ENCODE results near the gene OTOF.

Gene OTOF

DNA sequence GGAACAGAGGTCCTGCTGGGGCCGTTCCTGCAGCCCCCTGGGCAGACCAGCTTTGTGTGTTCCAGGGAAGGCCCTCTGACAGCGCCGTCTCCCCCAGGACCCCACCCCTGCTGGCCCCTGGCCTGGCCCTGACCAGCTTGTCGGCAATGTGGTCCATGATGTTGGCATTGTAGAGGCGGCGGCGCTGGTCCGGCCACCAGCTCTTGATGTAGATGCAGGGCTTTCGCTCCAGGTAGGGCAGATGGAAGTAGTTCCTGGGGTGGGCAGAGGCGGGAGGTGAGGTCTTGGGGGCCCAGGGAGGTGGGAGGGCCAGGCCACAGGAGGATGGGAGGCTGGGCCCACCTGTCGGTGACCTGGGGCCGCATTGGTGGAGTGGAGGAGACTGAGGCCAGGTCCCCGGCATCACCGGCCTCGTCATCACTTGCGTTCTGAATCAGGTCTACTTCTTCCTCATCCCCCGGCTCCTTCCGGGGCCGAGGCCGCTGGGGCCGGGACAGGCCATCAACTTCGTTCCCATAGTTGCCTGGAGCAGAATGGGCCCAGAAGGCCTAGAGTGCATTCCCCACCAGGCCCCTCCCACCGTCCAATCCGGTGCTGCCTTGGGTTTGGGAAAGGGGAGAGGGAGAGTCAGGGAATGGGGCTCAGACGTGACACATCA is 1.3 kb upstream of the OTOF start:
- no peak for DNase-seq (ENCODE audit: low read depth)
- TF ChIP-seq, protein P1, sequence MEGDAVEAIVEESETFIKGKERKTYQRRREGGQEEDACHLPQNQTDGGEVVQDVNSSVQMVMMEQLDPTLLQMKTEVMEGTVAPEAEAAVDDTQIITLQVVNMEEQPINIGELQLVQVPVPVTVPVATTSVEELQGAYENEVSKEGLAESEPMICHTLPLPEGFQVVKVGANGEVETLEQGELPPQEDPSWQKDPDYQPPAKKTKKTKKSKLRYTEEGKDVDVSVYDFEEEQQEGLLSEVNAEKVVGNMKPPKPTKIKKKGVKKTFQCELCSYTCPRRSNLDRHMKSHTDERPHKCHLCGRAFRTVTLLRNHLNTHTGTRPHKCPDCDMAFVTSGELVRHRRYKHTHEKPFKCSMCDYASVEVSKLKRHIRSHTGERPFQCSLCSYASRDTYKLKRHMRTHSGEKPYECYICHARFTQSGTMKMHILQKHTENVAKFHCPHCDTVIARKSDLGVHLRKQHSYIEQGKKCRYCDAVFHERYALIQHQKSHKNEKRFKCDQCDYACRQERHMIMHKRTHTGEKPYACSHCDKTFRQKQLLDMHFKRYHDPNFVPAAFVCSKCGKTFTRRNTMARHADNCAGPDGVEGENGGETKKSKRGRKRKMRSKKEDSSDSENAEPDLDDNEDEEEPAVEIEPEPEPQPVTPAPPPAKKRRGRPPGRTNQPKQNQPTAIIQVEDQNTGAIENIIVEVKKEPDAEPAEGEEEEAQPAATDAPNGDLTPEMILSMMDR (conservative IDR thresholded peaks at IDR 0.05; ENCODE audit: control insufficient read depth, insufficient read depth, low read depth, low read length): no peak
- no peak overlapping the region for H3K4me3 ChIP-seq (ENCODE audit: control insufficient read depth, low read depth, low read length)

DNA sequence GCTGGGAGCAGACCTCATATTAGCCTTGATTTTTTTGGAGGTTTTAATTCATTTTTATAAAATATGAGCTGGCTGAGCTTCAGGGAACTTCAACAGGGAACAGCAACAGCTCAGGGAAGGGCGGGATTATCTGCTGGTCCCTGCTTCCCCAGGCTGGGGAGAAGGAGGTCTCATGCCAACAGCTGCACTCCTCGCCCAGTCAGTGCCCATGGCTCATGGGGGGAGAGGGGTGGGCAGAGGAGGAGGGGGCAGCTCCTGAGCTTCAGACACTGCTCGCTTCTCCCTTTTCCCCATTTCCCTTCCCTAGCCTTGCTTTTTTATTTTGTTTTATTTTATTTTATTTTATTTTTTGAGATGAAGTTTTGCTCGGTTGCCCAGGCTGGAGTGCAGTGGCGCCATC is 442 bp upstream of the OTOF start:
- H3K4me3 ChIP-seq (ENCODE audit: control insufficient read depth, low read depth, low read length): no peak overlapping the region
- TF ChIP-seq, protein P1 (conservative IDR thresholded peaks at IDR 0.05; ENCODE audit: control insufficient read depth, insufficient read depth, low read depth, low read length): no peak
- no peak for DNase-seq (ENCODE audit: low read depth)

DNA sequence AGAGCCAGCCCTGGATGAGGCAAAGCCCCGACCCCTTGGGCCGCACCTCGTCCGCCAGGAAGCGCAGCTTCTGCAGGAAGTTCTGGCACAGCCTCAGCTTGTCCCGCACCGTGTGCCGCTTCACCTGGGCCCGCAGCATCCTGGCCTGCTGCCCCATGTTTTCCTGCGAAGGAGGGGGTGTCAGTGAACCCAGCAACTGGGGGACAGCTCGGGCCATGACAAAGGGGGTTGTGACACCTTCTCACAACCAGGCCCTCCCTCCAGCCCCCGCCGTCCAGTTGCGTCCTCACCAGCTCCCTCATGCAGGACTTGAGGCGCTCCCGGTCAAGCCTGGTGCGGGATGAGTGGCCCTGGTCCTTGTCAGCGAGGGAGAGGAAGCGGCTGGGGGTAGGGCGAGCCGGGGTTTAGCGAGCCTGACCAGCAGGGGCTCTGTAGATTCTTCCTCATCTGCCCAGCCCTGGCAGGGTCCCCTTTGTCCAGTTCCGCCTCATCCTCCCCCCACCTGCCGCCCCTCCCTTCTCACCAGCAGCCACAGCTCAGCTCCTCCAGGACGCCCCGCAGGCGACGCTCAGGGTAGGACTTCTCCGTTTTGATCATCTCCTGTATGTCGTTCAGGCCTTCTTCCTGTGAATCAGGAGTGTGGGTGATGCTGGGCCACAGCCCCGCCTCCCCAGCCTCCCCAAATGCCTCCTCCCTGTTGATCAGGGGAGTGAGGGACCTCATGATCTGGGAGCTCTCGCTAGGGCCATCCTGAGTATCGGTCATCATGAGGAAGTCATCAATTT is 606 bp downstream of the OTOF start:
- no peak overlapping the region for H3K4me3 ChIP-seq (ENCODE audit: control insufficient read depth, low read depth, low read length)
- TF ChIP-seq, protein P1 (conservative IDR thresholded peaks at IDR 0.05; ENCODE audit: control insufficient read depth, insufficient read depth, low read depth, low read length): no peak
- no peak for DNase-seq (ENCODE audit: low read depth)

DNA sequence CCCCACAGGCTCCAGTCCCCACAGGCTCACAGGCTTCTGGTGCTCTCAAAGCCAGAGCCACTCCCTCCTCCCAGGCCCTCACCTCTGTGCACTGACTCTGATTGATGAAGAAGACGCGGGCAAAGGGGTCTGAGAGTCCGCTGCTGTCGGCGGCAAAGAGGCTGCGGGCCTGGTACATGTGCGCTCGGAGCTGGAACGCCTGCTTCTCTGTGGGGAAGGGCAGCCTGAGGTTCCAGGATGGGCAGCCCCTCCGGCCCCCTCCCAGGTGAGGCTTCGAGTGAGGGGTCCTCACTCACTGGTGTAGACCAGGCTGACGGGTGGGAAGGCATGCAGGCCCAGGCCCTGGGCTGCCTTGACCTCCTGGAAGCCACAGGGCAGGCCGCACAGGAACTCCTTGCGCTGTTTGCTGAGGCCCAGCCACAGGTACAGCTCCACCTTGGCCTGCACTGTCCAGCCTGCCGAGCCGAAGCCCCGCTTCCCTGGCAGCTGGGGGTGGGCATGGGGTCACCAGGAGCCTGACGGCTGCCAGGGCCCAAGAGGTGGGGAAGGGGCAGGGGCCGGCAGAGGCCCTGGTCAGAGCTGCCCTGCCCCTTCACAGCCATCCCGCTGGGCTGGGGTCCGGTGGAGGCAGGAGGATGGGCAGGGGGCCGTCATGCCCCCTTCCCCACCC is 2.0 kb downstream of the OTOF start:
- H3K4me3 ChIP-seq (ENCODE audit: control insufficient read depth, low read depth, low read length): no peak overlapping the region
- DNase-seq (ENCODE audit: low read depth): no peak
- TF ChIP-seq, protein P1 (conservative IDR thresholded peaks at IDR 0.05; ENCODE audit: control insufficient read depth, insufficient read depth, low read depth, low read length): no peak

DNA sequence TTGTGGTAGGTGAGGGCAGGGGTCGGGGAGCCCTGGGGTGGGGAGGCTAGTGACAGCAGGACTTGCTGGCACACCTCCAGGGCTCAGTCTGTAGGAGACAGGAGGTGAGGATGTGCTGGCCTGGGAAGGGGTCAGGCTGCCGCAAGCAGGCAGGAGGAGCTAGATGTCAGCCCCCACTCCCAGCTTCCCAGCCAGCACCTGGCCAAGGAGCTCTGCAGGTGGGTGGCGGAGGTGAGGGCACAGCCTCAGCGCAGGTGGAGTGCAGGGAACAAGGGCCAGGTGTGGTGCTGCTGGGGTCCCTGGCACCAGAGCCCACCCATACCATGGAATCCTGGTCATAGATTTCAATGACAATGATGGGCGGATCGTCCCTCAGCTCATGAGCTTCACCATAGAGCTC is 2.9 kb downstream of the OTOF start:
- H3K4me3 ChIP-seq (ENCODE audit: control insufficient read depth, low read depth, low read length): no peak overlapping the region
- TF ChIP-seq, protein P1 (conservative IDR thresholded peaks at IDR 0.05; ENCODE audit: control insufficient read depth, insufficient read depth, low read depth, low read length): no peak
- DNase-seq (ENCODE audit: low read depth): no peak

DNA sequence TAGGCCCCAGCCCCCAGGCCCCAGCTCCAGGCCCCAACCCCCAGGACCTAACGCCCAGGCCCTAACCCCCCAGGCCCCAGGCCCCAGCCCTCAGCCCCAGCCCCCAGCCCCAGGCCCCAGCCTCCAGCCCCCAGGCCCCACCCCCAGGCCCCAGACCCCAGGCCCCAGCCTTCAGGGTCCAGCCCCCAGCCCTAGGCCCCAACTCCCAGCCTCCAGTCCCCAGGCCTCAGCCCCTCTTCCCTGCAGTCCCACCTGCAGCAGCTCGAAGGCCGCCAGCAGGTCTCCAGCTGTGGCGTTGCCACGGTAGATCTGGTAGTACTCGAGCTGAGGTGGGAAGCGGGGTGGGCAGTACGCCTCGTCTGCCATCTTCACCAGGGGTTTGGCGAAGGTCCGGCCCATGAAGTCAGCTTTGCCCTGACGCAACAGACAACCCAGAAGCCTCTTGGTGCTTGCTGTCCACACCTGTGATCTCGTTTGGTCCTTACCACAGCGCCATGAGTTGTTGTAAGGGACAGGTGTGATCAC is 3.6 kb downstream of the OTOF start:
- no peak overlapping the region for H3K4me3 ChIP-seq (ENCODE audit: control insufficient read depth, low read depth, low read length)
- no peak for DNase-seq (ENCODE audit: low read depth)
- TF ChIP-seq, protein P1 (conservative IDR thresholded peaks at IDR 0.05; ENCODE audit: control insufficient read depth, insufficient read depth, low read depth, low read length): no peak
